SU-DHL-6 (cell line): ENCODE data around the gene IMPG1.

Source experiments
- CTCF ChIP-seq: fragments of 200-600 bp; sonication (generic); IDR thresholded peaks from one replicate; pipeline ENCODE4 v1.5.1; 2017; ENCODE audit warnings: antibody characterized with exemption, mild to moderate bottlenecking, low read length, moderate library complexity; ENCODE audit not compliant: insufficient read depth, poor library complexity, severe bottlenecking
- EZH2phosphoT487 ChIP-seq: fragments of 200-600 bp; sonication (generic), shearing (Covaris generic); conservative IDR thresholded peaks from 2 replicates; pipeline ENCODE4 v1.6.1; 2018; ENCODE audit warnings: mild to moderate bottlenecking, antibody characterized with exemption, low read length, moderate library complexity, mixed read lengths

- TF ChIP-seq CTCF: no peak
- no peak for TF ChIP-seq EZH2phosphoT487
Observed at GRCh38 chr6:75952128-75952527, 120.3 kb downstream of the IMPG1 start.
